ENCODE measurements around the gene YY1.
"Not testable (repeated sequence)": the region's sequence is repeated elsewhere in the genome, so short reads cannot be mapped to it uniquely, and the experiment has no call there.

Gene YY1

DNA sequence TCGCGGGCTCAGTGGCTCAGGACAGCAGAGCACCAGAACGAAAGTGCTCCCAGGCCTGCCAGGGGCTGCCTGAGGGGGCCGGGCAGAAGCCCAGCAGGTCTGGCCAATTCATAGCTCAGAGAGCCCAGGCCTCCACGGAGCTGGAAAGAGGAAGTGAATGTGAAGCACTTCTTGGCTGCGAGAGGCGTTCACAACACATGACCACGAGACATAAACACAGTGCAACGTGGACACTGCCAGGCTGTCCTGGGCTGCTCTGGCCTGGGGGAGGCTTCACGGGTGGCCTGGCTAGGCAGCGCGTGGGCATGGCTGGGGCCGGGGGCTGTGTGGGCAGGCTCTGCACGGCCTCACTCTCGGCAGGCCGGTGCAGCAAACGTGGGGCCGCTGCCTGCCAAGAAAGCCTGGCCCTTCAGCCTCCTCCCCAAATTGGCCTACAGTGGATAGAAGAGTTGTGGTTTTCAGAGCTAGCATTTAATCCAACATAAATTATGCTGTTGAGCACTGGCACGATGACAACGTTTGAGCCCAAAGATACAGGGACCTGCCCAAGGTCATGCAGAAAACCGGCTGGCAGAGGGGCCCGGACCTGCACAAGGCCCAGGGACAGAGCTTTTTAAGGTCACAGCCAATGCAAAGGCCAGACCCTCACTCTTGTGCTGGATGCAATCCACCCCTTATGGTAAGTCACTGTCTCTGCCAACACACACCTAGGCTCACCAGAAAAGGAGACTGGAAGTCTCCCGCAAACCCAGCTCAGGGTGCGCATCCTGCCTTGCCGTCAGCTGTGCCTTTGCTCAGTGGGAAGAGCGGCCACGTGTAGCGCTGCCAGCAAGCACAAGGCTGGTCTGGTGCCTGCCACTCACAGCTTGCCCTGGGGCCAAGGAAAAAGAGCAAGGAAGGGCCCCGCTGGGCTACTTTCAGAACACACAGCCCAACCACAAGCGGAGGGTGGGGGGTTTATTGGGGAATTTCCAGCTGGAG is 58.7 kb downstream of the YY1 start:
- DNase-seq: no peak

DNA sequence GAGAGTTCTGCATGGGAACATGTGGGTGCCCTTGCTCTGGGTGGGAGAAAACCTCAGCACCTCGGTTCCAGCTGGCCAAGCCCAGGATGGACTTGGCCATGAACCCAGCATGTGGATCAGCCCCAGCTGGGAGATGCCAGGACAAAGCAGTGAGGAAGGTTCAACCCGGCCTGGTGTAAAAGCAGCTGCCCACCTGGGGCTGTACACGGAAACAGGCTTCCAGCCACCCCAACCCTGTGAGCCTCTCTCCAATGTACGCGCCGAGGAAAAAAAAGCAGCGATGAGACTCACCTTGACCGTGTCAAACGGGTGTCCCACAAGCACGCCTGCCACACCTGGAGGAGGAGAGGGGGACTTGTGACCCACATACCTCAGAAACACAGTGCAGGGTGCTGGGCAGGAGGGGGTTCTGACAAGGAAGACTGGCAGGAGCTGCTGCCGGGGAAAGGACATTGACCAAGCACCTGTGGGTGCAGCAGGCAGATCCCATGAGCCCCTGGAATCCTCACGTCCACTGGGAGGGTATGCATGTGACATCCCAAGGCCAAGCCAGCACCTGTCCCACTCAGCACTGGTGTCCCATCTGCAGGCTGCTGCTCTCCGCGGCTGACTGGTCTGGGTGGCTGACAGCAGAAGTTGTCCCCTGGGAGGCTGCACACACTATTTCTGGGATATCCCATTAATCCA is 59.8 kb downstream of the YY1 start:
- no peak for DNase-seq

DNA sequence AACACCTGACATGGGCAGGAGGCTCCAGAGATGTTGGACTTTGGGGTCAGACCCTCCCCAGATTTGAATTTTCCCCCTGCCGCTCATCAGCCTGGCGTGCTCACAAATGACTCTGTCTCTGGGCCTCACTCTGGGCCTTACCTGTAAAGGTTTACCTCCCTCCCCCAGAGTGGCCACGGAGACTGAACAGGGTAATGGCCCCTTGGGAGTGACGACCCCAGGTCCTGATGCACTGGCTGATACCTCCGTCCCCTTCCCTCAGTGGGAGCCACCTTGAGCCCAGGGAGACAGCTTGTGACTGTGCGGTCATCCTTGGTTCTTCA is 60.3 kb downstream of the YY1 start:
- no peak for DNase-seq

DNA sequence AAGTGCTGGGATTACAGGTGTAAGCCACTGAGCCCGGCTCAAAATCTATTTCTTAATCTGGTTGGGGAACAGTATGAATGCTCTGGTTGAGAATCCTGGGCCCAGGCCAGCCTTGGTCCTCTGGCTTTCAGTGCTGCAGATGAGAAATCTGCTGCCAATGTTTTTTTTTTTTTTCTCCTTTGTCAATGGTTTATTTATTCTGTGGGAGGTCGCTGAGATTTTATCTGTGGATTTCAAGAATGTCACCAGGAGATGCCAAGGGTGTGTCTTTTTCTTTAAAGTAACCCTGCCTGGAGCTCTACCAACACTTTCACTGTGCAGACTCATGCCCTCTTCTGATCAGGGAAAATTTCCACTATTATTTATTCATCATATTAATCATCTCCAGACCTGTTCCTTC is 63.7 kb downstream of the YY1 start:
- DNase-seq: no peak

DNA sequence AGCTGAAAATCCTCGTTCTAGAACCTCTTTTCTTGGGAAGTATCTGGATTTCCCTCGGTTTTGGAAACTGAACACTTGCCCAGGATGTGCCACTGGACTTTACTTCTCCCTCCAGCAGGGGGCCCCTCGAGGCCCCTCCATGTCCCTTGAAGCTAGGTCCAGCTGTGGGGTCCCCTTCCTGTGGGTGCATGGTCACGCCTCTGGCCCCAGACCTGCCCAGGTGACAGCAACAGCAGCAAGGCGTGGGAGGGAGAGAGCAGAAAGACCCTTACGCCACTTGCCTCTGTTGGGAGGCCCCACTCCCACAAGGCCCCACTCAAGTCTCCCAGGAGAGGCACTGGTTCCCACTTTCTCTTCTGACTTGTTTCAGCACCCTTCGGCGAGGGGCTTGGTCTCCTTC is 64.2 kb downstream of the YY1 start:
- DNase-seq: no peak

DNA sequence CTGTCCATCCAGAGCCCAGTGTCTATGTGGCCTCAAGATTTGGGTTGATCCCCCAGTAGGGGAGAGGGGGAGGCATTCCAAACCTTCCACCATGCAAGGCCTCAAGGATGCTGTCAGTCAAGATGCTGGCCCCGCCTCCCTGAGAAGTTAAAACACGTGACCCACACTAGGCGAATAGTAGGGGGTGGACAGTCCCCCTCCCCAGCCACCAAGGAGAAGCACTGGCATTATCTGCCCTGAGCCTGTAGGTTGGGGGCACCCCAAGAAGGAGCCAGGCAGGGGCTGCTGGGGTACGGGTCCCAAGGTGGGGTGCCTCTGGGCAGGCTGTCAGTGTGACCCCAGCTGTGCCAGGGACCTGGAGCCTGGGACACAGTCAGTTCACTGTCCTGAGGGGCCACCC is 65.0 kb downstream of the YY1 start:
- DNase-seq: no peak

DNA sequence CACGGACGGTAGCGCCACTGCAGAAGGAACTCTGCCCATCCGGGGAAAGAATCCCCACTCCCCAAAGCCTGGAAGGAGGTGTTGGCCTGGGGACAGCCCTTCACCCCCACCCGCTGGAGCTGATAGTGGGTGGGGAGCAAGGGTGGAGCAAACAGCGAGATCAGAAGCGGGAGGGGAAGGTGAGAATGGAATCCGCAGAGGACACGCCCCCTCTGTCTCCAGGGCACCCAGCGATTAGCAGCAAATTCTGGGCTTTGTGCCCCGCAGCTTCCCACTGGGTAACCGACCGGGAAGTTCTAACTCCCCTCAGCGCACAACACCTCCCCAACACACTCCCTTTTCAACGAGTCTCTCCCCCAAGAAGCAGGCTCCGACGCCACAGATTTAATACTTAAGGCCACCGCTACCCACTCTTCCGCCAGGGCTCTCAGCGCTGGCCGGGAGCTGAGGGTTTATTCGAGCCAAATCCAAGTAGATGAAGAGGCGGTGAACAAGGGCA is 65.9 kb downstream of the YY1 start:
- DNase-seq: no peak

DNA sequence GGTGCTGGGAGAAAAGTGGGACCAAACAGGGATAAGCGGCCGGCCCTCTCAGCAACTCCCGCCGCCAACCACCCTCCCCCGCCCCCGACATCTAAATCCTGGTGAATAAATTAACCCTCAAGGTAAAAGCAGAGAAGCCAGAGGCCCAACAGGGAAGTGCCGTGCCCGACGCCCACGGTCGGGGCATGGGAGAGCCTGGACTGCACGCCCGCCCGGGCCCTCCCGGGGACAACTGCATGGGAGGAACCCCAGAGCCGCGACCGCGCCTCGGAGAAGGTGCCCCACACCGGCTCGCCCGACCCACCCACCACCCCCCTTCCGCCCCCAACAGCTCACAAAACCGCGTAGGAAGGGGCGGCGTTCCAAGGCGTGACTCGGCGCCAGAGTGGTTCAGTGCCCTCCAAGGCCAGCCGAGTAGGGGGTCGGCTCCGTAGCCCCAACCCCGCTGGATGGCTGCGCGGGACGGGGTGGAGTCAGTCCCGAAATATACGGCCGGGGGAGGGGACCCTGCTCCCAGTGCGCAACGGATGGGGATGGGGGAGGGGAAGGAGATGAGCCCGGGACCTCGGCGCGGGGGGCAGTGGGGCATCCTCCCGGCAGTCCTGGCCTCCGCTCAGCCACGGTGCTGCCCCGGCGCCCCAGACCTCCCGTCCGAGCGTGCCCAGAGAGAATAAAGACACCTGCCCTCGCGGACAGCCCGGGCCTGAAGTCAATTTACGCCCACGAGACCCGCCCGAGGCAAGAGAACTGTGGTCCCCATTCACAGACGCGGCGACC is 66.6 kb downstream of the YY1 start:
- DNase-seq: peak; percentile 57

DNA sequence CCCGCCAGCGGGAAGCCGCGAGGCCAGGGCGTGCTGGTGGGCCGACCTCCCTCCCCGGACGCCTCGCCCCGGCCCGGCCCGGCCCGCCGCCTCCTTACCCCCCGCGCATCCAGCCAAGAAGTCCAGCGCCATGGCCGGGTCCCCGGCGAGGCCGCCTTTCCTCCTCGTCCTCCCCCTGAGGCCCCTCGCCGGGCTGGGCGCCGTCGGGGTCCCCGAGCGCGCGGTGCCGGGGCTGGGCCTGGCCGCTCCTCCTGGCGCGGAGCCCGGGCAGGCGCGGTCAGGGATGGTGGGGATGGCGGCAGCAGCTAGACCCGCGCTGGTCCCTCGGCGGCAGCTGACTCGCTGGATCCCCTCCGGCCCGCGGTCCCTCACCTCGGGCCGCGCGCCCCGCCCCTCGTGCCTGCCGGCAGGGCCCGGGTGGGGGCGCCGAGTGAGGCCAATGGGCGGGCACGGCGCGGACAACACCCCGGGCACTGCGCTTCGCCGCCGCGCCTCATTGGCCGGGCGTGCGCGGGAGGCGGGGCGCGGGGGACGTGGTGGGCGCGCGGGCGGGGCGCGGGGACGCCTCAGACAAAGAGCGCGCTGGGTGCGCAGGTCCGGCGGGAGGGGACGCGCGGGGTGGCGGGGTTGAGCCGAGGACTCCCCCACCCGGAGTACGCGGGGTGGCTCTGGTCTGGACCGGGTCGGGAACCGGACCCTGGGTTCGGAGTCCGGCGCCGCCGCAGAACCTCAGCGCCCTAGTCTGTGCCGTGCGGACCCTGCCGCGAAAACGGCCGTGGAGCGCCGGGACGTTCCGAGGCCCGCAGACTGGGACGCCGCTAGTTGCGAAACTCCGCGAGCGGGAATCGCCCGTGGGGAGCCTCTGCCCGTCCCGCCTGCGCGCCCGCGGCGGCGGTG is 67.4 kb downstream of the YY1 start, which contains the start of gene SLC25A29:
TSS of gene SLC25A29 (minus strand) at position 344 of the 897 bp plus-strand sequence. CDS start at position 132, 212 bp downstream.
- peak; percentile 73 for DNase-seq

DNA sequence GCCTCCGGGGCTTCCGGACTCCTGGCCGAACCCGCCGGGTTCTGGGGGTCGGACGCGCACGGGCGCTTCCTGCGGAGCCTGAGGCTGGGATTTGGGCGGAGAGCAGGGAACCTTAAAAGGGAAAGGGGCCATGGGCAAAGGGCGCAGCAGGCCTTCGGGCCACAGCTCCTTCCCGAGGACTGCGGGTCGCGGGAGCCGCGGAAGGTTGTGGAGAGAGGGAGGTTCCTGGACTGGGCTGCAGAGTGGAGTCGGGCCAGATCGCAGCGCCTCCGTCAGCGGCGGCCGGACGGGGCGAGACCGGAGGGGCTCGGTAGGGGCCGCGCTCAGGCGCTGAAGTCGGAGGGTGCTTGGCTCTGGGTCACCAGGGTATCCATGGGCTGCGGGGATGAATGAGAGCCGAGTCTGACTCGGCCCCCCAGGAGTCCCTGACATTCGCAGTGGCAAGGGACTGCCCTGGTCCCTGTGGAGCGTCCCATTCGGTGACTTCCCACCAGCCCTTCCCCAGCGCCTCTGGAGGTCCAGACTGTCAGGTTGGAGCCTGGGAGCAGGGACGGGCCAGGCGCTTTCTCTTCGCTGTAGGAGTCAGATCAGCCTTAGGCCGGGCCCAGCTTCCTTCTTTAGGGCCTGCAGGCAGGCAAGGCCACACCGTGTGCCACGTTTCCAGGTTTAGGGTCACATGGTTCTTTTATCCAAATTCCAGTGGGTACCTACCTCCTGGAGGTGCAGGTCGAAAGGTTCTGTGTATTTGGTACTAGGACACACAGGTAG is 68.2 kb downstream of the YY1 start:
- DNase-seq: no peak

DNA sequence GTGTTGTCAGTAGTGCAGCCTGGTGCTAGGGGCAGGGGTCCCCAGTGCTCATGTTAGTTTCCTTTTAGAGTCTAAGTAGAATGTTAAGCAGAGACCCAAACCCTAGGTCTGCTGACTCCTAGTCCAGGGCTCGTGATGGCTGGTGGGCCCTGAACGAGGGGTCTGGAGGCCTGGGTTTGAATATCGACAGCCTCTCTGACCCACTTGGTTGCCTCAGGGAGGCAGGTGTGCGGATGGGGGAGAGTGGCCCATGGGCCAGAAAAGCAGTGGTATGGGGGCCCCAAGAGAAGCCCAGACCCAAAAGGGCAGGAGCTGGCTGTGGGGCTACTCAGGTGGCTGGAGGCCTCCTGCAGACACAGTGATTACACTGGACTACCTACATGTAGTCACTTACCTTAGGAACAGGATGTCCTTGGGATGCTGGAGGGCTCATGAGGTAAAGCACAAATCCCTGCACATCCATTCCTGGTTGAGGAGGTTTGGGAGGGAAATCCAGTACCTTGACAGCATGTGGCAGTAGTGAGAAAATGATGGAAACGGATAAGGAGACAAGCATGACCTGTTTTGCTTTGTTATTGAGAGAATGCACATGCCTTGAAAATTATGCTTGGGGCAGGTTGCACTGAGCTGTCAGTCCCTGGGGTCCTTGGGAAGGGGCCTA is 69.0 kb downstream of the YY1 start:
- no peak for DNase-seq

DNA sequence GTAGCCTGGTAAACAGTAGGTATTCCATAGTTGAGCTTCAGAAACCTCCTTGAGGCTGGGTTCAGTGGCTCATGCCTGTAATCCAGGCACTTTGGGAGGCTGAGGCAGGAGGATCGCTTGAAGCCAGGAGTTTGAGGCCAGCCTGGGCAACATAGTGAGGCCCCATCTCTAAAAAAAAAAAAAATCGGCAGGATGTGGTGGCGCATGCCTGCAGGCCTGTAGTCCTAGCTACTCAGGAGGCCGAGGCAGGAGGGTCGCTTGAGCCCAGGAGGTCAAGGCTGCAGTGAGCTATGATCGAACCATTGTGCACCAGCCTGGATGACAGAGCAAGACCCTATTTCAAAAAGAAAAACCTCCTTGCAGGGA is 69.5 kb downstream of the YY1 start:
- not testable (repeated sequence) for DNase-seq

DNA sequence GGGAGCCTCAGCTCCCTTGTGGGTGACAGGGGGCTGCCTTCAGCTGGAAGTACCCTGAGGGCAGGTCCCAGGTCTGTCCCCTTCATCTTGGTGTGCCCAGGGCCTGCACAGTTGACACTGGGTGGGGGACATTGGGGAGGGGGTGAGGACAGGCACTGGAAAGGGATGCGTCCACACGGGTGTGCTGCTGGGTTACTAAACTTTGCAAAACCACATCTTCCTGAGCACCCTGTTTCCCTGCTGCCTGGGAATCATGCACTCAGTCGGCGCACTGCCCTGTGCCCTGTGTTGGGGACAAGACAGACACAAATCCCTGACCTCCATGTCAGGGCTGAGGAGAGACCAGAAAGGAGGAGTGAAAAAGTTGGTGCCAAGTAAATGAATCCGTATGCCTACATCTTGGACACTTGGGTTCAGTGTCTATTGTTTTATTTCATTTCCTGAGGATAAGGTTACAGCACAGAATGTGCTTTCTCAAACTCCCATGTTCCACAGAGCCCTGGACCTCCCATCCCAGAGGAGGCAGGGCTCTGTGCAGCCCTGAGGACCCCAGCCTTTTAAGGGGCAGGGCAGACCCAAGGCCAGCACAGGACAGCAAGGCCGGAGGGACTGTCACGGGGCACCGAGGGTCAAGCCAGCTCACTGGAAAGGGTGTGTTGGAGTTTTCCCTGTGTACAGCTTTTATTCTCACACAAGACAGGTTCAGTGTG is 70.2 kb downstream of the YY1 start:
- DNase-seq: no peak

DNA sequence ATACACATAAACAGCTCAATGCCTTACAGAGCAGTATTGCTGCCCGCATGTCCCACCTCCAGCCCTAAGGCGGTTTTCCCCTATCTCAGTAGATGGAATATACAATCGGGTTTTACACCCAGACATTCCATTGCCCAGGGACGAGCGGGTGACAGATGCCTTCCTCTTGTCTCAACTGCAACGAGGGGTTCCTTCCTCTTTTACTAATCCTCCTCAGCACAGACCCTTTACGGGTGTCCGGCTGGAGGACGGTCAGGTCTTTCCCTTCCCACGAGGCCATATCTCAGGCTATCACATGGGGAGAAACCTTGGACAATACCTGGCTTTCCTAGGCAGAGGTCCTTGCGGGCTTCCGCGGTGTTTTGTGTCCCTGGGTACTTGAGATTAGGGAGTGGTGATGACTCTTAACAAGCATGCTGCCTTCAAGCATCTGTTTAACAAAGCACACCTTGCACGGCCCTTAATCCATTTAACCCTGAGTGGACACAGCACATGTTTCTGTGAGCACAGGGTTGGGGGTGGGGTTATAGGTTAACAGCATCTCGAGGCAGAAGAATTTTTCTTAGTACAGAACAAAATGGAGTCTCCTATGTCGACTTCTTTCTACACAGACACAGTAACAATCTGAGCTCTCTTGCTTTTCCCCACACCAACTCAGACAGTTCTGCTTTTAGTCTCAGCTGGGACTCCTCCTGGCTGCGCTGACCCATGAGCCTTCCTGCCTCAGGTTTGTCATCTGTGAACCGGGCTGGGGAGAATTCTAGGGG is 73.3 kb downstream of the YY1 start:
- not testable (repeated sequence) for DNase-seq

DNA sequence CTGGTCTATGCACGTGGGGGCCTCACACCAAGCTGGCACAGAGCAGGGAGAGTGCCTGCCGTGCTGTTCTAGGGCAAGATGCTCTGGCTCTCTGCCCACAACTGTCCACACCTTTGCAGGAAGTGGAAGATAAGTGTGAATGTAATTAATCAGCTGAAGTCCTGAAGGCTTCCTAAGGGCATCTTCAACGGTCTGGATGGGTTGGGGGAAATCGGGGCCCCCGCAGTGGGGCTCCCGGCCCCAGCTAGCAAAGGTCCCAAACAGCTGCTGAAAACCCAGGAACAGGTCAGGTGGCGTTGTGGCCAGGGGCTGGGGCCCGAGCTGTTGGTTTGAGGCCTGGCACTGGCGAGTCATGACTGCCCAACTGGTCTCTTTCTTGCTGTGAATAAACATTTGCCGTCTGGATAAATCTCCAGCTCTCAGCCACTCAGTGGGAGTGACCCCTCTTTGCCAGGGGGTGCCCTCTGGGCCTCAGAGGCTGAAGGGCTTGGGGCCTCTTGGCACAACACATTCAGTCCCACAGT is 74.0 kb downstream of the YY1 start:
- no peak for DNase-seq

DNA sequence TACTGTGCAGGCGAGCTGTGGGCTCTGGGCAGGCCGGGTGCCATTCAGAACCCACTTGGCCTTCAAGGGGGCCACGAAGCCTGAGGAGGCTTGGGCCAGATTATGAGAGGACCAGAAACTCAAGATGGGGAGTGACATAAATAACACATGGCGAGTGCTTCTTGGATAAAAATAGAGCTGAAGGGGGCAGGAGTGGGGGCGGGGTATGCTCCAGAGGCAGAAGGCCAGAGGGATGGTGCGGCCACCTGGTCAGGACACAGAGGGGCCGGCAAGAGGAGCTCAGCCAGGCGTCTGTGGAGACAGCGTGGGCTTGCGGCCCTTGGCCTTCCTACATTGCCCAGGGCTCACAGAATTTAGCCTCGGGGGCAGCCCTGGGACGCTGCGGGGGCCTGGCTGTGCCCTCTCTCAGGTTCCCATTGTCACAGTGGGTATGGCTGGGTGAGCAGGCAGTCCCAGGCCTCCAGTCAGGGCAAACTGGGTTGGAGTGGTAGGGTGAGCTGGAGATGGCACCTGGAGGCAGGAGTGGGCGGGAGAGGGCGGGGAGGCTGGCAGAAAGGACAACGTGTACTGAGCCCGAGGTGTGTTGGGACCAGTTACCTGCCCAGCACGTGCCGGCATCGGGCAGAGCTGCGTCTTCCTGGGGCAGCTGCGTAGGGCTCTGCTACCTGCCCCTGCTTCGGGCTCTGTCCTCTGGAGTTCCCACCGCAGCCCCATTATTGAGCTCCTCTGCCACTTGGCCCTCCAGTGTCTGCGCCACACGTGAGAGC is 74.7 kb downstream of the YY1 start:
- DNase-seq: no peak

DNA sequence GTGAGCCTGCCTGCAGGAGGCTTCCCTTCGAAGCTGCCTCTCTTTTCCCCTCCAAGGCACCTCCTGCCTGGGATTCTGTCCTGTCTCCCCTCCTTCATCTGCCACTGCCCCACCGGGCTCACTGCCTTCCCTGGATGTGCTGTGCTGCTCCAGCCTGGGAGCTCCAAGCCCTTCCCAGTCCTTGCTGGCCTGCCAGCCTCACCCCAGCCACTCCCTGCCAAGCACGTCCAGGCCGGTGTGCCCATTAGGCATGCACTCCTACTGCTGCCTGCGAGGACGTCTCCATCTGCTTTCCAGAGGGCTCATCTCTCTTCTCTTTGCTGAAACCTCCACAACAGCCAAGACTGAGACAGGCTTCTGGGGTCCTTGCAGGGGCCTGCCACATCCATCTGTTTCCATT is 75.8 kb downstream of the YY1 start:
- DNase-seq: no peak

DNA sequence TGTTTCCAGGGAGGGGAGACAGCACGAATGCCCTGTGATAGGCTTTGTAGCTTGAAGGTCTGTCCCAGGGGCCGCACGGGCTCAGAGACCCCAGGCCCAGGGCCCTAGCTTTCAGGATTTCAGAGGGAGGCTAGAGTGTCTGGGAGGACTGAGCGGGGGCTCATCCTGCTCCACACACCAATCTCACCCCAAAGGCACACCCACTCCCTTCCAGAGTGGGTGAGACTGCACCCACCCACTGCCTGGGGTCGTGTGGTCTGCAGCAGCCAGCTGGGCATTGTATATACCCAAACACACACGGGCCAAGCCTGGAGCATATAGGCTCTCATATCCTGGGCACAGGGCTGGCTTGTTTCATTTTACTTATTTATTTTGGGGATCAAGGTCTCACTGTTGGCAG is 78.4 kb downstream of the YY1 start:
- DNase-seq: no peak

Measured in activated gamma-delta T cell (primary cell).